Cerebellar nuclear complex (tissue), 1 donor: ENCODE measurements around the gene NEMP1.
"Not testable (repeated sequence)": the region's sequence is repeated elsewhere in the genome, so short reads cannot be mapped to it uniquely, and the experiment has no call there.

ENCODE experiments used
- DNase-seq, 2 experiments: peaks; one replicate each; lab custom pipeline; 2025; lab: John Stamatoyannopoulos, UW

The NEMP1 gene

DNA sequence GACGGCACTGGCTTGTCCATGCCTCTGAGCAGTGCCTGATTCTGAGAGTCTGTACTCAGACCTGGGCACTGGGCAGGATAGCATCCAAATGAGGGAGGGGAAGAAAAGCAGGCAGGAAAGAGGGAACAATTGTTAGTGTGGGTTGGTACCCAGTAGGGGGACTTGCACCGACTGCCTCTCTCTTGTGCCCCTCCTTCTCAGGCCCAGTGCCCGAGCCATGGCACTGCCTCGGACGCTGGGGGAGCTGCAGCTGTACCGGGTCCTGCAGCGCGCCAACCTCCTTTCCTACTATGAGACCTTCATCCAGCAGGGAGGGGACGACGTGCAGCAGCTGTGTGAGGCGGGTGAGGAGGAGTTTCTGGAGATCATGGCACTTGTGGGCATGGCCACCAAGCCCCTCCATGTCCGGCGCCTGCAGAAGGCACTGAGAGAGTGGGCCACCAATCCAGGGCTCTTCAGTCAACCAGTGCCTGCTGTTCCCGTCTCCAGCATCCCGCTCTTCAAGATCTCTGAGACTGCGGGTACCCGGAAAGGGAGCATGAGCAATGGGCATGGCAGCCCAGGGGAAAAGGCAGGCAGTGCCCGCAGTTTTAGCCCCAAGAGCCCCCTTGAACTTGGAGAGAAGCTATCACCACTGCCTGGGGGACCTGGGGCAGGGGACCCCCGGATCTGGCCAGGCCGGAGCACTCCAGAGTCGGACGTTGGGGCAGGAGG lies 12.5 kb upstream of the NEMP1 start:
- no peak for DNase-seq

DNA sequence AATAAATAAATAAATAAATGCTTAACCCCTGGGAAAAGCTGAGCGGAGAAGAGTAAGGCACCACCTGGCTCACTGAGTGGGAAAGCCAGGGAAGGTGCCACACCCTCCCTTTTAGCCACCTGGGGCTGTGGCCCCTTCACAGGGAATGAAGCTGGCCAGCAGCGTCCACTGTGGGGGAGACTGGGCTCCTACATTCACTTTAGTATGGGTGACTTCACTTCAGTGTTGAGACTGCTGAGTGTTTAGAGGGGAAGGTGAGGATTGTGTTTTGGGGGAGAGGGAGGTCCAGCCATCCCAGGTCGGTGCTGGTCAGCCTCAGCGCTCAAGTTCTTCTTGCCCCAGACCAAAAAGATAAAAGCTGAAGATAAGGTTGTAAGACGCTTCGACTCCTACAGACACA lies 11.9 kb upstream of the NEMP1 start:
- DNase-seq = no peak

DNA sequence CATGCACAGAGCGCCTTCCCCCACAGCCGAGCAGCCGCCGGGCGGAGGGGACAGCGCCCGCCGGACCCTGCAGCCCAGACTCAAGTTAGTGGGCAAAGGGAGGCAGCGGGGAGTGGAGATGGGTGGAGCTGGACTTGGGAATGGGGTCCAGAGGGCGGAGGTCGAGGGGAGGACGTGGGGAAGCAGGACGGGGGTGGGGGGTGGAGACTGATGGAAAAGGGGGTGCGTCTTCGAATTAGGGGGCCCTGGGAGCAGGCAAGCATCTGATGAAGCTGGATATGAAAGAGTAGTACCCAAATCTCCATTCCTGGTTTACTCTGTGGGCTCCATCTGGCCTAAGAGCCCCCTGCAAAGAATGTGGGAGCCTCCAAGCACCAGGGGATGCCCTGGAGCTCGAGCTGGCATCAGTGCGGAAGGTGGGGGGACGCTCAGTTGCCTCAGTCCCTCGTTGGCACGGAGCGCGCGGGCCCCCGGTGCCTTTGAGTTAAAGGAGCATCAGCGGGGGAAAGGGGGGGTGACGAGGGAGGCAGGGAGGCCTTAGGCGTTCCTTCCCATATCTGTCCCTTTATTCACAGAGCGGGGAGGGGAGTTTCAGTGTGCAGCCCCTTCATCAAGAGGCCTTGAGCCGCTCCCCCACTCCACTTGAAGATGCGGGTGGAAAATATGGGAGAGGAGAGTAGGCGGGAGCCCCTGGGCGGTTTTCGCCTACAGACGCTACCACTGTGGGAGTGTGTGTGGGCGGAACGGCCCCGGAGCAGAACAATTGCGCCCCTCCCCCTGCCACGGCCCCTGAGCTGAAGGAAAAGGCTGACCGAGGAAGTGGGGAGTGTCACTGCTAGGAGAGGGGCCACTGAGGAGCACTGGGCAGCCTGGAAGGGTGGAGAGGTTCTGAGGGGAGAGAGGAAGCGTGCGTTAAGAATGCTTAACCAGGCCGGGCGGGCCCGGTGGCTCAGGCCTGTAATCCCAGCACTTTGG lies 11.0 kb upstream of the NEMP1 start:
- DNase-seq = no peak

DNA sequence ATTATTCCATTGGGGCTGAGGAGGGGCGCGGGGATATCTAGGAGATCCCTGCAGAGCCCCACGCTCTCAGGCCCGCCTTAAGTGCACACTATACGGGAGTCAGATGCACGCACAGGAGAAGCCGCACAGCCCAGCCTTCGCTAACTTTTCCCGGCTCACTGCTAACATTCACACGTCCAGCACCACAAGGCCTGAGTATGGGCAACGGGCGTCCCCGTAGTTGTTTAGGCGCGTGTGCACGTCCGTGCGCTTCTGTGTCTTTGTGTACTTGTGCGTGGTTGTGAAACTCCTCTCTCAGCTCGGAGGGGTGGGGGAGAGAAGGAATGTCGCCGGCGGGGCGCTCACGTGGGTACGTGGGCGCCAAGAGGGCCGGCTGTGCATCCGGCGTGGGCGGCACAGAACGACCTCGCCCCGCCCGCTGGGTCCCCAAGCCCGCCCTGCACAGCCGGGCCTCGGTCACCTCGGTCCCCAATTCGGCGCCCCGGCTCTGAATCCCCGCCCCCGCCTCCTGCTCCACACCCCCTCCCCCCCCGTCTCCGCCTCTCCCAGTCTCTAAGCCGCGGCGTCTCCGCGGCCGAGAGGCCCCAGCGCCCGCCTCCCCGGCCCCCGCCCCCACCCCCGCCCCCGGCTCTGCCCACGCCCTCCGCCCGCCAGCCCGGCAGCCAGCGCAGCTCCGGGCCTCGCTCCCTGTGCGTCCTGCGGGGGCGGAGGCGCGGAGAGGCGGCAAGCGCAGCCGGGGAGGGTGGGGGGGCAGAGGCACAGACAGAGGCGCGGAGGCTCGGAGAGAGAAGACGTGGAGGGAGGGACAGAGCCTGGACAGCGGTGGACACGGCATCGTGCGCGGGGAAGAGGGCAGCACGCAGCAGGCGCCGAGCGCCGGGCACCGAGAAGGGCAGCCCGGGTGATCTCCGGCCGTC lies 10.0 kb upstream of the NEMP1 start, which contains the start of gene NAB2:
NAB2 (plus strand) TSS at position 761 of the 917 bp plus-strand sequence. CDS start 158 bp downstream, outside the sequence.
- DNase-seq = peak in 1 of 2 experiments; percentile 62

DNA sequence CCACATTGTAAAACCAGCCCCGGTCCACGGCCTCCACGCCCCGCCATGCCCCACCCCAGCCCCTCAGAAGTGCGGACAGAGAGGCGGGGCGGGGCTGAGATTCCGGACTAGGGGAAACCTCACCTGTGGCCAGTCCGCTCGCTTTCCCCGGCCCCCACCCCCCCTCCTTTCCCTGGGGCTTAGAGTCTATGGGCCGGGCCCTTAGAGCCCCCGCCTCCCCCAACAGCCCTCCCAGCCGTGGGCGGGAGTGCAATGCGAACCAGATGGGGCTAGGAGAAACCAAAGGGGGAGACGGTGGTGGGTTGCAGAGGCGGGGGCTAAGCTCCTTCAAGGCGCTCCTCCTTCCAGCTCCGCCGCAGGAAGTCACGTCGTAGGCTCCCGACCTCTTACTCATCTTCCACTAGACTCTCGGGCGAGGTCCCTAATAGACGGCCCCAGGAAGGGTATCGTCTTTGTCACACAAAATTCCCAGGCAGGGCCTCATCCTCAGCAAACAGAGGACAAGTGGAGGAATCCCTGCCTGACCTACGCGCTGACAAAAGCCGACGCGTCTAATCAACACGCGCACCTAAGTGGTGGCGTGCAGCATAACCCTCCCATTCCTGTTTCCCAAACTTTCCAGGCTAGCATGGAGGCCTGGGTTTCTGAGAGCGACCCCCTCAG lies 9.2 kb upstream of the NEMP1 start:
- DNase-seq = no peak

DNA sequence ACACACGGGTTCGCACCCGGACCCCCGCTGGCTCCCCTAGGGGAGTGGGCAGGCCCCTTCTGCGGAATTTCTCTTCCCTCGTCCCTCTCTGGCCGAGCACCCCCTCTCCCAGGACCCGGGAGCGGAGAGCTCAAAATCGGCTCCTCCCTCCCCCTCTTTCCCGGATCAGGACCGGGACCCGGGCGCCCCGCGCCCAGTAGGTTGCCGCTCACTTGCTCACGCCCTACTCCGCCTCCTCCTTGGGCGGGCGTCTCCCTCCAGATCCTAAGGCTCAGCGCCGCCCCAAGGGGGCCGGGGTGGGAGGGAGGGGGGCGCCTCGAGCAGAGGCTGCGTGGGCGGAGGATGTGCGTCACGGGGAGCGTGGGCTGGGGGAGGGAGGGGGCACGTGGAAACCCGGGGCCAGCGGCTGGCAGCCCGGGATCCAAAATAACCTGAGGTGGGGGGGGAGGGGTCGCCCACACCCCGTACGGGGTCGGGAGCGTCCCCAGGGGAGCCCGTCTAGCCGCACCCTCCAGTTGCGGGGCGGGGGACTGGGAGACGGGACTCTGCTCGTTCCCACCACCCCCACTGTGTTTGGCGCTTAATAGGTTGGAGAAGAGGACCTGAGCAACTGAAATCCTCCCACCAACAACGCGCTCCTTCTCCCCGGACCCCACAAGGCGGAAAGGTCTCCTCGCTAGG lies 8.6 kb upstream of the NEMP1 start:
- no peak for DNase-seq

DNA sequence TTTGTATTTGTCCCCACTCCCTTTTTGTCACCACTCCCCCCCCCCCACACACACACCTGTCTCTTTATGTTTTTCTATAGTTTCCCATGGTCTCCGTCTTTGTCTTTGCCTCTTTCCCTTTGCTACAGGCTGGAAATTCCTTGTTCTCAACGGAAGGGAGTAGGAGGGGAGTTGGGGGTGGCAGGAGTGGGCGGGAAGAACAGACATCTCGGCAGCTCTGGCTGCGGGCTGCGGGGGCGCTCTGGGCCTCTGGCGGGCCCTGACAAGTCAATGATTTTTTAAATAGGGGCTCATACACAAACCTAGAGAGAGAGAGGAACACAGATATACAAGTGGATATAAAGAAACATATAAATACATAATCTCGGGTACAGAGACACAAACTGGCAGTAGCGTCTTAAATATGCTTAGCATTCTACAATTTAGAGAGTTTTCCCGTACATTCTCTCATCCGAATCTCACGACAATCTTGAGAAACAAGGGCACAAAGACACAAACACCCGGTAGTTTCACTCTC lies 8.0 kb upstream of the NEMP1 start:
- DNase-seq = peak in 1 of 2 experiments; percentile 54

DNA sequence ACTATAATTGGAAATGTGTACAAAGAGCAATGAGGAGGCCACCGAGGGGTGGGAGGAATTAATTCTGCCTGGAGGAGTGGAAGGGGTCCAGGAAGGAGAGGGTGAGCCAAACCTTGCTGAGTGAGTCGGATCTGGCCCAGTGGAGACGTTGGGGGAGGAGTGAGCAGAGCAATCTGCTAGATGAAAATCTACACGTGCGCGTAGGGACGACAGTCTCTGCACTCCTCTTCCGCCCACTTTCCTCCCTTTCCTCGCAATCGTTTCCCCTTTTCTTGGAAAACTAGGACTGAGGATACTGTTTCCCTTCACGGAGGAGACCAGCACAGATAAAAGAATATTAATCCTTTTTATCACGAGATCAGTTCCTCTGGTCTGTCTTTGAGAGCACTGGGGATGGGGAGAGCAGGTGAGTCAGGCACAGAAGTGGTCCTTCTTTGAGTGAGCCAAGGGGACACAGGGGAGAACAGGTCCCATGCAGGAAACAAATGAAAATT lies 7.5 kb upstream of the NEMP1 start:
- no peak for DNase-seq

DNA sequence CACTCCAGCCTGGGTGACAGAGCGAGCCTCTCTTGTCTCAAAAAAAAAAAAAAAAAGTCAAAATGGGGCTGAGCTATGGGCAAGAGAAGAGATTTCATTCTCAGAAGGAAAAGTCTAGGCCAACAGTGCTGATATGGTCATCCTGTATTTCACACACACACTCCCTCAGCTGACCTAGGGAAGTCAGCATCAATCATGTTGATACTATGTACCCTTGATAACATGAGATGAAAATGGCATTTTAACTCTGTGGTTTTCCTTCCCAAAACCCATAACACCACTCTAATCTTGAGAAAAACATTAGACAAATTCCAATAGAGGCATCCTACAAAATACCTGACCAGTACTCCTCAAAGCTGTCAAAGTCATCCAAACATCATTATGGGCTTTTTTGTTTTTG lies 2.3 kb upstream of the NEMP1 start:
- DNase-seq = no peak

DNA sequence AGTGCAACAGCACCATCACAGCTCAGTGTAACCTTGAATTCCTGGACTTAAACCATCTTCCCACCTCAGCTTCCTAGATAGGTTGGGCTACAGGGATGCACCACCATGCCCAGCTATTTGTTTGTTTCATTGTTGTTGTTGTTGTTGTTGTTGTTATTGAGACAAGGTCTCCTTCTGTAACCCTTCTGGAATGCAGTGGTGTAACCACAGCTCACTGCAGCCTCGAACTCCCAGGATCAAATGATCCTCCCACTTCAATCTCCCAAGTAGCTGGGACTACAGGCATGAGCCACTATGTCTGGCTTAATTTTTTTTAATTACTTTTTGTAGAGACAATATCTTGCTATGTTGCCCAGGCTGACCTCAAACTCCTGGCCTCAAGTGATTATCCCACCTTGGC lies 1.2 kb upstream of the NEMP1 start:
- no peak for DNase-seq

DNA sequence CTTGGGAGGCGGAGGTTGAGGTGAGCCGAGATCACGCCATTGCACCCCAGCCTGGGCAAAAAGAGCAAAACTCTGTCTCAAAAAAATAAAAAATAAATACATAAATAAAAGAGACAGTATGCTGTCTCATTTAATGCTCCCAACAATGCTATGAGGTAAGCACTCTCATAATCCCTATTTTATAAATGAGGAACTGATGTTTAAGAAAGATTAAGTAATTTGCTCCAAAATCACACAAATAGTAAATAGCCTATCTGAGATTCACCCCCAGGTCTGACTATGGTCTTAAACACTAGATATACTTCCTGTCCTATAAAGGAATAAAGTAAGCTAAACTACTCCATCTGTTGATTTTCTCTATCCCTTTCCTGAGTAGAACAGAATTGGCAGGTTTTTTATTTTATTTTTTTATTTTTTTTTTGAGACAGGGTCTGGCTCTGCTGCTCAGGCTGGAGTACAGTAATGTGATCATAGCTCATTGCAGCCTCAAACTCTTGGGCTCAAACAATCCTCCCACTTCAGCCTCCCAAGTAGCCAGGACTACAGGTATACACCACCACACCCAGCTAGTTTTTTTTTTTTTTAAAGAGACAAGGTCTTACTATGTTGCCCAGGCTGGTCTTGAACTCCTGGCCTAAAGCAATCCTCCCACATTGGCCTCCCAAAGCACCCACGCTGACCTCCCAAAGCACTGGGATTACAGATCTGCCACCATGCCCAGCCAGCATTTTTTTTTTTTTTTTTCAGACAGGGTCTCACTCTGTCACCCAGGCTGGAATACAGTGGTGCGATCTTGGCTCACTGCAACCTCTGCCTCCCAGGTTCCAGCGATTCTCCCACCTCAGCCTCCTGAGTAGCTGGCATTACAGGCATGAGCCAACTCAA lies 4.8 kb downstream of the NEMP1 start:
- not testable (repeated sequence) for DNase-seq

DNA sequence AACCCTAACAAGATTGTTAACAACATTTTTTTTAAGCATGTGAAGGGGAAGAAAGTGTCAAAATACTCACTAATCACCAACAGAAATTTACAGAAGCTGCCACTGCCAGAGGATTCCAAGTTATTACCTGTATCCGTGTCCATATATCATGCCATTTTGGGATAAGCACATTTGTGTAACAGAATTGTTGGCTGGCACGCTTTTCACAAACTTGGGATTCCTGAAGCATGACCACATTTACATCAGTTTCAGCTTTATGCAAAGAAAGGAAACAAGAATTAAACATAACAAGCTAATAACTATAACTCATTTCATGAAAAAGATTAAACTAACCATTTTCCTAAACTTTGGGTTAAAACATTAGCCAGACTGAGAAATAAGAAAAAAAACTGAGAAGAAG lies 5.9 kb downstream of the NEMP1 start:
- no peak for DNase-seq

DNA sequence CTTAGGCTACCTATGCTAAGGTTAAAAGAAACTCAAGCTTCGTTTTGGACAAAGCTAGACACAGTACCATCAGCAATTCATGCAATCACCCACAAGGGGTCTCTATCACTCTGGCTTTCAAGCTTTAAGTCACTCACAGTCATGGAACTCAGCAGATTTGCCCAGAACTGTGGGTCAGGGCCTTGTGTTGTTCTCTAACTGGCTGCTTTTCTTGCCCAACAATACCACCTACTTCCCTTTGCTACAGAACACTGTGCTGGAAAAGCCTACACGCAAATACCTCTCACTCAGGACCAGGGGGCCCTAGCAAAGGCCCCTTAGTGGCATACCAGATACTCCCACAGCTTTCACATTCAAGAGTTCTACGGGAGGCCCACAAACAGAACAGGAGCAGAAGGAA lies 9.1 kb downstream of the NEMP1 start:
- no peak for DNase-seq

DNA sequence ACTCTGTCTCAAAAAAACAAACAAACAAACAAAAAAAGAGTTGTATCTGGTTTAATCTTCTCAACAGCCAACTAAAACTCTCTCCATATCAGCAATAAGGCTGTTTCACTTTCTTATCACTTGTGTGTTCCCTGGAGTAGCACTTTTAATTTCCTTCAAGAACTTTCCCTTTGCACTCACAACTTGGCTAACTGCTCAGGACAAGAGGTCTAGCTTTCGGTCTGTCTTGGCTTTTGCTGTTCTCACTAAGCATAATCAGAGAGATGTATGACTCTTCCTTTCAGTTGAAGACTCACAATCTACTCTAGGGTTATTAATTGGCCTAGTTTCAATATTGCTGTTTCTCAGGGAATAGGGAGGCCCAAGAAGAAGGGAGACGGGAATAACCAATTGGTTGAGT lies 12.3 kb downstream of the NEMP1 start:
- no peak for DNase-seq

DNA sequence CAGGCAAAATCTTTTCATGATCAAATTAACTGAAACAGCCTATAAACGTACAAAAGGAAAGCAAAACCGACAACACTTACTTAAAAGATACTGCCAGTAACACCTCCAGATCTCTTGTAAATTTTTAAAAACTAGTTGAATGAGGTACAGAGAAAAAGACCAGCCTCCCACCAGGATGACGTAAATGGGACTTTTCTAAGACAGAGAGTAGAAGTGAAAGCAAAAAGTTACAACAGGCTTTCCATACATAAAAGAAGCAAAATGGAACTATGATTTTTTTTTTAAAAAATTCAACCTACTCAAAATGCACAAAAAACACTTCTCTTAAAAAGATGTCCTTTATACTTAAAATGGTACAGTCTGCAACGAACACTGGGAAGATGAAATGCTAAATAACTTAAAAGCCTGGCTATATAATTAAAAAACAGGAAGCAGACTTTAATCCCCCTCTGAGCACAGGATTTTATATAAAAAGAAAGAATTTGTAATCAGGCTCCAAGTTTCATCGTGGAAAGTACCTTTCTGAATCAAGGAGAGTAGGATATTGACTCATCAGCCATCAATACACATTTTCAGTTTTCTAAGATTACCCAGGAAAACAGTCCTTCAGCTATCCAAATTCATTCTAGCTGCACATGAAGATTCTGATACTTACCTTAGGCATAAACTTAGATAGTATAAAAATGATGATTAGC lies 14.5 kb downstream of the NEMP1 start:
- no peak for DNase-seq

DNA sequence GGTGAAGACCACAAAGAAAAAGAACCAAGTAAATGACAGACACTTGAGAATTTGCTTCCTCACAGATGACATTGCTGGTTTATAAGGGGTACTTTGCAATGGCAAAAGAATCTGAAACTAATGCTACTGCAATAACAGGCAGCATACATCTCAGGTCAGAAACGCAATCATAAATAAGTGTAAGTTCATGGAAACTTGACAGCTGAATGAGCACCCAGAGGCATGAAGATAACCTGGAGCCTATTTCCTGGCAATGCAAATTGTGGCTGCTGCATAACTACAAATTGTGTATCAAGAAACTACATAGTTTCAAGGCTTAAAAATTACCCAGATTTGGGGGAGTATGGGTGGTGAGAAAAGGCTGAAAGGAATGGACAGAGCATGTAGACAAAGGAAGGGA lies 20.1 kb downstream of the NEMP1 start:
- no peak for DNase-seq

DNA sequence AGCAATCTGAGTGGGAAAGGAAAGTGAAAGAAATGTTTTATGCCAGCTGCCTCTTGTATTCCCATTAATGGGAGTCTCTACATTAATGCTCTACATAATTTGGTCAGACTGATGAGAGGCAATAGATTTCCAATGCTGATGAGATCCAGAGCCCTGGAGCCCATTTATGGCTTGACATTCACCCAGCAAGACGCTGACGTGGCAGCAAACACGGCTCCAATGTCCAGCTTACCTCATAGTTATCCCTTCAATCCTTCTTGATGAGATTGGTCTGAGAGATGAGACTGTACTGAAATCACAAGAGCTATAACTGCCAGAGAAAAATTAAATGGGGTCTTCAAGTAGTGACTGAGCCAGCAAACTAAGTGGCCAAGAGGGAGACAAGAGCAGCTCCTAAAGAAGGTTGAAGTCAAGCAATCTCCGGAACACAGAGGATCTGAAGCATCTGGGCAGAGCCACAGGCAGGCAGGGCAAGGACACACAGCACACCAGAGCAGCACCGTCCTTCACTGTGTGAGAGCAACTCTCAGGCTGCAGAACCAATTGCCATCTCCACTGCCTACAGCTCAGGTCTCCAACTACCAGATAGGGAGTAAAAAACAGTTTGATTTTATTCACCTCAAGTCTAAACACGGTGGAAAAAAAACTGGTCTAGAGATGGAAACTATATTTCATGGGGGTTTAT lies 21.4 kb downstream of the NEMP1 start:
- DNase-seq = no peak

DNA sequence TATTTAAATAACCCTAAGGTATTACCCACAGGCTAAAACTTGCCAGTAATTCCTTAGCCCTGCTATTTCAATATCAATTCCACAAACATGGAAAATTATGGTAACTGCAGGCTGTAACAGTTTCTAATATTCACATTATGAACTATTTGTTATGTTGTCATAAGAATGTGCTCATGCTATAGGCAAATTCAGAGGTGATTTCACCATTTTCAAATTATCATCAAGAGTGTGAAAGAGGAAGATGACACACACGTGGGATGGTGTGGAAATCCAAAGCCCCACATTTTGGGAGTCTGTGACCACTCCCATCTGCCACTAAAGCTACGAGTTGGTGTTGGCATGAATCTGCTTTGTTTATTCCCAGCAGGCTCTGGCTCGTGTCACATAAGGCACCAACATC lies 22.8 kb downstream of the NEMP1 start:
- no peak for DNase-seq
